Suprapubic skin (tissue), 4 donors: Measurements from ENCODE around the gene HCK. TPM values are rescaled to one million over a fixed set of nuclear protein-coding genes. Genes with fewer than 3 reads are reported as not detected.
"Not testable (repeated sequence)": the region's sequence is repeated elsewhere in the genome, so short reads cannot be mapped to it uniquely, and the experiment has no call there.

ENCODE experiments used
- DNase-seq, 2 donors: peaks; one replicate each; pipeline ENCODE4 v3.0.0-alpha.2; 2019; ENCODE audit warnings: low spot score in 2 of 2
- H3K27ac ChIP-seq: fragments of 200-600 bp; sonication (generic); one replicate; pipeline ENCODE4 v1.5.1; 2019
- H3K27me3 ChIP-seq: fragments of 200-600 bp; sonication (generic); one replicate; pipeline ENCODE4 v1.5.1; 2019
- H3K36me3 ChIP-seq: fragments of 200-600 bp; sonication (generic); one replicate; pipeline ENCODE4 v1.5.1; 2019
- H3K4me1 ChIP-seq: fragments of 200-600 bp; sonication (generic); one replicate; pipeline ENCODE4 v1.5.1; 2019
- H3K4me3 ChIP-seq: fragments of 200-600 bp; sonication (generic); one replicate; pipeline ENCODE4 v1.5.1; 2019; ENCODE audit warnings: mild to moderate bottlenecking
- H3K9me3 ChIP-seq: fragments of 200-600 bp; sonication (generic); one replicate; pipeline ENCODE4 v1.5.1; 2019
- EP300 ChIP-seq: sonication (generic); formaldehyde crosslinking; IDR thresholded peaks from one replicate; pipeline ENCODE4 v1.6.1; 2017; ENCODE audit warnings: antibody characterized with exemption
- POLR2A ChIP-seq, 2 donors: fragments of 450-650 bp; IDR thresholded peaks; one replicate each; pipeline ENCODE4 v1.6.1; 2017; ENCODE audit warnings: antibody characterized with exemption in 2 of 2, mild to moderate bottlenecking in 2 of 2, moderate library complexity in 2 of 2
- POLR2AphosphoS5 ChIP-seq, 3 donors: sonication (generic); formaldehyde crosslinking; IDR thresholded peaks; one replicate each; pipeline ENCODE4 v1.6.1; 2017; ENCODE audit warnings: antibody characterized with exemption in 3 of 3
- WGBS: methylation state at CpG from one replicate; pipeline ENCODE4 v1.1.5; 2018; 5-methylcytosine and 5-hydroxymethylcytosine counted together
- total RNA-seq, 4 donors: library from RNA; depleted of rRNA; stranded (reverse); fragments of >200 nt; gene quantifications; one replicate each; pipeline ENCODE4 v1.1.0, GENCODE V29; 2016
- TF ChIP-seq, protein P1 (sequence below), 2 donors: fragments of 200-600 bp in 1 of 2; fragments of 450-650 bp in 1 of 2; sonication (generic) in 1 of 2; IDR thresholded peaks; one replicate each; pipeline ENCODE4 v1.5.1; 2016 to 2019; ENCODE audit warnings: antibody characterized with exemption in 2 of 2, mild to moderate bottlenecking in 1 of 2, moderate library complexity in 1 of 2

Gene HCK
- total RNA-seq, 4 donors from 2014 or later, result 5.0 to 10.0 (median 6.6) TPM

DNA sequence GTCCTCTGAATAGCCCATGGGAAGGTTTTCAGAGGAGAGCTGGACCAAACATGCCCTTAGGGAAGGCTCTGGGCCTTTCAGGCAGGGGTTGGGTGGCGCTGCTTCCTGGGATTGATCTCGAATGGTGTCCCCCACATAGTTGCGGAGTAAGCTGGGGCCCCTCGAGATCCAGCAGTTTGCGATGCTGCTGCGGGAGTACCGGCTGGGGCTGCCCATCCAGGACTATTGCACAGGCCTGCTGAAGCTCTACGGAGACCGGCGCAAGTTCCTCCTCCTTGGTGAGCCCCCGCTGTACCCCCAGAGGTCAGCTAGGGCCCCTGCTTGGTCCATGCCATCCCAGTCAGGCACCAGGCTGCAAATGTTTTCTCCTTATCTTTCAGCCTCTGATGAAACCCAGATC is 22.5 kb upstream of the HCK start:
- Histone ChIP-seq H3K27ac (no peak overlapping the region), H3K4me1 (peaks cover 7% of the 10 kb centered on the region), H3K4me3 (no peak overlapping the region), H3K27me3 (peaks cover 23% of the 10 kb centered on the region), H3K36me3 (no peaks in the 10 kb centered on the region), H3K9me3 (no peaks in the 10 kb centered on the region)
- DNase-seq, result no peak
- TF ChIP-seq EP300, result no peak
- TF ChIP-seq, protein P1, sequence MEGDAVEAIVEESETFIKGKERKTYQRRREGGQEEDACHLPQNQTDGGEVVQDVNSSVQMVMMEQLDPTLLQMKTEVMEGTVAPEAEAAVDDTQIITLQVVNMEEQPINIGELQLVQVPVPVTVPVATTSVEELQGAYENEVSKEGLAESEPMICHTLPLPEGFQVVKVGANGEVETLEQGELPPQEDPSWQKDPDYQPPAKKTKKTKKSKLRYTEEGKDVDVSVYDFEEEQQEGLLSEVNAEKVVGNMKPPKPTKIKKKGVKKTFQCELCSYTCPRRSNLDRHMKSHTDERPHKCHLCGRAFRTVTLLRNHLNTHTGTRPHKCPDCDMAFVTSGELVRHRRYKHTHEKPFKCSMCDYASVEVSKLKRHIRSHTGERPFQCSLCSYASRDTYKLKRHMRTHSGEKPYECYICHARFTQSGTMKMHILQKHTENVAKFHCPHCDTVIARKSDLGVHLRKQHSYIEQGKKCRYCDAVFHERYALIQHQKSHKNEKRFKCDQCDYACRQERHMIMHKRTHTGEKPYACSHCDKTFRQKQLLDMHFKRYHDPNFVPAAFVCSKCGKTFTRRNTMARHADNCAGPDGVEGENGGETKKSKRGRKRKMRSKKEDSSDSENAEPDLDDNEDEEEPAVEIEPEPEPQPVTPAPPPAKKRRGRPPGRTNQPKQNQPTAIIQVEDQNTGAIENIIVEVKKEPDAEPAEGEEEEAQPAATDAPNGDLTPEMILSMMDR (IDR thresholded peaks at IDR 0.05), result no peak
- no peak for TF ChIP-seq POLR2AphosphoS5 (IDR thresholded peaks at IDR 0.05)
- no peak for TF ChIP-seq POLR2A (IDR thresholded peaks at IDR 0.05)
- 84% methylated on average over 6 of the region's 11 CpGs for WGBS

DNA sequence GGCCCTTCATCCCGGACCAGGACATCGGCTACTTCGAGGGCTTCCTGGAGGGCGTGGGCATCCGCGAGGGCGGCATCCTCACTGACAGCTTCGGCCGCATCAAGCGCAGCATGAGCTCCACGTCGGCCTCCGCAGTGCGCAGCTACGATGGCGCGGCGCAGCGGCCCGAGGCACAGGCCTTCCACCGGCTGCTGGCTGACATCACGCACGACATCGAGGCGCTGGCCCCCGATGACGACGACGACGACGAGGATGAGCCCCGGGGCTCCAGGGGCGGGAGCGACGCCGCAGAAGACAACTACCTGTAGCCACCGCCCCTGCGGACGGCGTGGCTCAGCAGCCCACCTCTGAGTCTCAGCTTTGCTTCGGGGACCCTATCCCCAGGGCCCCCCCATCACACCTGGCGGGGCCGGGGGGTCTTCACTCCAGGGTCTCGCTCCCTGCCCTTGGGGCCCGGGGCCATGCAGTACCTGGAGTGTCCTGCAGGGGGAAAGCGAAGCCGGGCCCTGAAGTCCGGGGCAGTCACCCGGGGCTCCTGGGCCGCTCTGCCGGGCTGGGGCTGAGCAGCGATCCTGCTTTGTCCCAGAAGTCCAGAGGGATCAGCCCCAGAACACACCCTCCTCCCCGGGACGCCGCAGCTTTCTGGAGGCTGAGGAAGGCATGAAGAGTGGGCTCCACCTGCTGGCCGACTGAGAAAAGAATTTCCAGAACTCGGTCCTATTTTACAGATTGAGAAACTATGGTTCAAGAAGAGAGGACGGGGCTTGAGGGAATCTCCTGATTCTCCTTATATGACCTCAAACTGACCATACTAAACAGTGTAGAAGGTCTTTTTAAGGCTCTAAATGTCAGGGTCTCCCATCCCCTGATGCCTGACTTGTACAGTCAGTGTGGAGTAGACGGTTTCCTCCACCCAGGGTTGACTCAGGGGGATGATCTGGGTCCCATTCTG is 20.8 kb upstream of the HCK start:
- WGBS, result 7% methylated on average over 11 of the region's 59 CpGs
- H3K4me1 ChIP-seq, result peaks cover 7% of the 10 kb centered on the region
- no peak overlapping the region for H3K27ac ChIP-seq
- peak in 1 of 2 donors; percentile 78 for DNase-seq
- H3K4me3 ChIP-seq, result peak overlapping the region; percentile 25
- no peaks in the 10 kb centered on the region for H3K36me3 ChIP-seq
- H3K9me3 ChIP-seq, result no peaks in the 10 kb centered on the region
- peaks cover 25% of the 10 kb centered on the region for H3K27me3 ChIP-seq
- TF ChIP-seq, protein P1 (IDR thresholded peaks at IDR 0.05), result peak; percentile 63 to 87
- no peak for TF ChIP-seq POLR2A (IDR thresholded peaks at IDR 0.05)
- no peak for TF ChIP-seq EP300
- TF ChIP-seq POLR2AphosphoS5 (IDR thresholded peaks at IDR 0.05), result no peak

DNA sequence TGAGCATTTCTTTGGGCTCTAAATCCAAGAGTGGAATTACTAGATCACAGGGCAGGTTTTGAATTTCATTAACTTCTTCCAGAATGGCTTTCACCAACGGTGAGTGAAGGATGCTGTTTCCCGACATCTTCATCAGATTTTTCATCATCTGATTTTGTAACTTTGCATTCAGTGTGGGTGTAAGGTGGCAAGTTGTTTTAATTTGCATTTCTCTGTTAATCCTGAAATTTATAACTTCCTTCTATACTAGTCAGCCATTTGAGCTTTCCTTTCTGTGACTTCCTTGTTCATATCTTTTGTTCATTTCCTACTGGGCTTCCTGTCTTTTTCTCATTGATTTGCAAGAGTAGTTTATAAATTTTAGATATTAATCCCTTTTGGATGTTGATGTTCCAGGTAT is 18.7 kb upstream of the HCK start:
- Histone ChIP-seq H3K36me3 (no peaks in the 10 kb centered on the region), H3K9me3 (no peaks in the 10 kb centered on the region), H3K27ac (no peak overlapping the region), H3K4me1 (peaks cover 7% of the 10 kb centered on the region), H3K27me3 (peaks cover 32% of the 10 kb centered on the region), H3K4me3 (no peak overlapping the region)
- DNase-seq, result no peak
- 56% methylated on average over 2 of the region's 2 CpGs for WGBS
- TF ChIP-seq, protein P1 (IDR thresholded peaks at IDR 0.05), result no peak
- no peak for TF ChIP-seq POLR2A (IDR thresholded peaks at IDR 0.05)

DNA sequence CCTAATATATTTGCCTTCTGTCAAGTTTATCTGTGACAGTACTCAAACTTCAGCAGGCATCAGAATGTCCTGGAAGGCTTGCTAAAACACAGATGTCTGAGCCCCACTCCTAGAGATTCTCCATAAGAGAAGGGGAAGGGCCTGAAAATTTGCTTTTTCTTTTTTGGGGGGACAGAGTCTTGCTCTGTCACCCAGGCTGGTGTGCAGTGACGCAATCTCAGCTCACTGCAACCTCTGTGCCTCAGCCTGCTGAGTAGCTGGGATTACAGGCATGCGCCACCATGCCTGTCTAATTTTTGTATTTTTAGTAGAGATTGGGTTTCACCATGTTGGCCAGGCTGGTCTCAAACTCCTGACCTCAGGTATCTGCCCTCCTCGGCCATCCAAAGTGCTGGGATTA is 18.3 kb upstream of the HCK start:
- H3K4me3 ChIP-seq, H3K27ac ChIP-seq, H3K36me3 ChIP-seq, H3K9me3 ChIP-seq, H3K4me1 ChIP-seq, DNase-seq: not testable (repeated sequence)
- WGBS, result 81% methylated on average over 3 of the region's 3 CpGs
- peaks cover 32% of the 10 kb centered on the region for H3K27me3 ChIP-seq

GRCh38 chr20:32034581-32035425 is 17.2 kb upstream of the HCK start:
- DNase-seq, result no peak
- H3K9me3 ChIP-seq, result no peaks in the 10 kb centered on the region
- WGBS, result 44% methylated on average over 9 of the region's 9 CpGs
- peaks cover 32% of the 10 kb centered on the region for H3K27me3 ChIP-seq
- no peak overlapping the region for H3K27ac ChIP-seq
- H3K4me1 ChIP-seq, result peaks cover 7% of the 10 kb centered on the region
- TF ChIP-seq EP300 (no peak), POLR2AphosphoS5 (IDR thresholded peaks at IDR 0.05) (no peak), POLR2A (IDR thresholded peaks at IDR 0.05) (no peak)
- TF ChIP-seq, protein P1 (IDR thresholded peaks at IDR 0.05), result no peak
- no peaks in the 10 kb centered on the region for H3K36me3 ChIP-seq
- H3K4me3 ChIP-seq, result no peak overlapping the region
